ENCODE results near the gene EIF4H. TPM values are rescaled to one million over a fixed set of nuclear protein-coding genes. Genes with fewer than 3 reads are reported as not detected.

The EIF4H gene
- total RNA-seq, 1 experiment from 2014 or later: 339 TPM

- no TSS peak for BruUV-seq (replicated peaks)
- Histone ChIP-seq H3K4me3 (ENCODE audit: low read length) (no peak overlapping the region), H3F3A (ENCODE audit: low read length, unreplicated experiment) (no peaks in the 10 kb centered on the region), H3K9me3 (ENCODE audit: low read length) (no peaks in the 10 kb centered on the region), H3K79me2 (ENCODE audit: low read length) (no peaks in the 10 kb centered on the region), H3K9ac (ENCODE audit: low read length) (no peak overlapping the region), H2AFZ (ENCODE audit: low read length) (no peak overlapping the region), H4K20me1 (ENCODE audit: low read length) (no peaks in the 10 kb centered on the region), H3K27ac (ENCODE audit: low read length) (no peak overlapping the region), H3K36me3 (ENCODE audit: low read depth, low read length) (no peaks in the 10 kb centered on the region), H3K9me2 (replicated peaks; ENCODE audit: low read length) (no peaks in the 10 kb centered on the region), H3K27me3 (ENCODE audit: low read length) (no peaks in the 10 kb centered on the region), H3K4me1 (ENCODE audit: insufficient read depth, low read length) (no peaks in the 10 kb centered on the region), H3K4me2 (ENCODE audit: low read length) (no peak overlapping the region)
- intact Hi-C loops (cut with micrococcal nuclease): no loop called here
- POLR2A ChIA-PET (ENCODE audit: unreplicated experiment): no interaction called here
- no peak for DNase-seq
- ATAC-seq: peak; percentile 19
- TF ChIP-seq EZH2 (IDR thresholded peaks at IDR 0.05; ENCODE audit: low read length, unreplicated experiment) (no peak), CTCF (conservative IDR thresholded peaks at IDR 0.05; ENCODE audit: low read depth, low read length) (no peak), EZH2phosphoT487 (IDR thresholded peaks at IDR 0.05; ENCODE audit: borderline replicate concordance, low read length) (no peak)
- CTCF ChIA-PET: interaction anchor here (1.3 kb wide), 1 partner anchor 14 kb away, joined by 5 read pairs; no protein-coding TSS in a partner anchor
Measured at GRCh38 chr7:74220229-74220628, 46.1 kb downstream of the EIF4H start.

GRCh38 chr7:74221713-74222112, 47.6 kb downstream of the EIF4H start:
- Histone ChIP-seq H4K20me1 (ENCODE audit: low read length) (no peaks in the 10 kb centered on the region), H2AFZ (ENCODE audit: low read length) (no peak overlapping the region), H3K36me3 (ENCODE audit: low read depth, low read length) (no peaks in the 10 kb centered on the region), H3K9me2 (replicated peaks; ENCODE audit: low read length) (no peaks in the 10 kb centered on the region), H3K4me2 (ENCODE audit: low read length) (no peak overlapping the region), H3K9me3 (ENCODE audit: low read length) (no peaks in the 10 kb centered on the region), H3K79me2 (ENCODE audit: low read length) (no peaks in the 10 kb centered on the region), H3F3A (ENCODE audit: low read length, unreplicated experiment) (no peaks in the 10 kb centered on the region), H3K9ac (ENCODE audit: low read length) (no peak overlapping the region), H3K27me3 (ENCODE audit: low read length) (no peaks in the 10 kb centered on the region), H3K27ac (ENCODE audit: low read length) (no peak overlapping the region), H3K4me3 (ENCODE audit: low read length) (no peak overlapping the region), H3K4me1 (ENCODE audit: insufficient read depth, low read length) (no peaks in the 10 kb centered on the region)
- ATAC-seq (no peak), DNase-seq (no peak)
- ChIA-PET POLR2A (ENCODE audit: unreplicated experiment) (no interaction called here), CTCF (no interaction called here)
- TF ChIP-seq EZH2 (IDR thresholded peaks at IDR 0.05; ENCODE audit: low read length, unreplicated experiment) (no peak), CTCF (conservative IDR thresholded peaks at IDR 0.05; ENCODE audit: low read depth, low read length) (no peak), EZH2phosphoT487 (IDR thresholded peaks at IDR 0.05; ENCODE audit: borderline replicate concordance, low read length) (no peak)
- no TSS peak for BruUV-seq (replicated peaks)
- intact Hi-C loops (cut with micrococcal nuclease): no loop called here

- intact Hi-C loops (cut with micrococcal nuclease): no loop called here
- no peak overlapping the region for H2AFZ ChIP-seq (ENCODE audit: low read length)
- H3K4me1 ChIP-seq (ENCODE audit: insufficient read depth, low read length): no peaks in the 10 kb centered on the region
- H3K4me3 ChIP-seq (ENCODE audit: low read length): no peak overlapping the region
- ATAC-seq (no peak), DNase-seq (no peak)
- no peaks in the 10 kb centered on the region for H3K9me2 ChIP-seq (replicated peaks; ENCODE audit: low read length)
- H3K27me3 ChIP-seq (ENCODE audit: low read length): no peaks in the 10 kb centered on the region
- no TSS peak for BruUV-seq (replicated peaks)
- CTCF ChIA-PET: no interaction called here
- H3K9ac ChIP-seq (ENCODE audit: low read length): no peak overlapping the region
- no peaks in the 10 kb centered on the region for H4K20me1 ChIP-seq (ENCODE audit: low read length)
- POLR2A ChIA-PET (ENCODE audit: unreplicated experiment): no interaction called here
- no peak overlapping the region for H3K4me2 ChIP-seq (ENCODE audit: low read length)
- TF ChIP-seq EZH2phosphoT487 (IDR thresholded peaks at IDR 0.05; ENCODE audit: borderline replicate concordance, low read length): no peak
- H3K27ac ChIP-seq (ENCODE audit: low read length): no peak overlapping the region
- no peaks in the 10 kb centered on the region for H3K9me3 ChIP-seq (ENCODE audit: low read length)
- H3K36me3 ChIP-seq (ENCODE audit: low read depth, low read length): no peaks in the 10 kb centered on the region
- H3F3A ChIP-seq (ENCODE audit: low read length, unreplicated experiment): no peaks in the 10 kb centered on the region
- H3K79me2 ChIP-seq (ENCODE audit: low read length): no peaks in the 10 kb centered on the region
Measured at GRCh38 chr7:74222851-74223710, 48.9 kb downstream of the EIF4H start.

Measured in PC-3 (cell line).